CD14-positive monocyte (primary cell): ENCODE measurements around the gene SERP2. TPM values are rescaled to one million over a fixed set of nuclear protein-coding genes. Genes with fewer than 3 reads are reported as not detected.
A peak's percentile ranks its signal among the peaks of the same experiment; 100 is the strongest.

ENCODE experiments used
- DNase-seq, 3 donors: peaks; one replicate each; pipeline ENCODE4 v3.0.0-alpha.2; 2011 to 2022
- H2AFZ ChIP-seq: 2 replicates; pipeline ENCODE4 v1.6.0; 2012; ENCODE audit warnings: mild to moderate bottlenecking, low read depth, low read length, inconsistent platforms; ENCODE audit not compliant: insufficient read depth, poor library complexity, severe bottlenecking
- H3K27ac ChIP-seq, 2 donors: 1 replicate in 1 of 2; 2 replicates in 1 of 2; pipeline ENCODE4 v1.5.1; 2012 to 2013; ENCODE audit warnings: low read length in 2 of 2, control low read depth in 1 of 2, inconsistent platforms in 1 of 2, low read depth in 1 of 2, mild to moderate bottlenecking in 1 of 2
- H3K27me3 ChIP-seq, 2 donors: one replicate each; pipeline versions ENCODE4 v1.6.0 to v1.6.1; 2011 to 2013; ENCODE audit warnings: low read length in 2 of 2; ENCODE audit not compliant: control insufficient read depth in 2 of 2, insufficient read depth in 2 of 2
- H3K36me3 ChIP-seq, 2 donors: replicated peaks in 1 of 2; 1 replicate in 1 of 2; 2 replicates in 1 of 2; pipeline versions ENCODE4 v1.5.1 to v1.6.1; 2012 to 2013; ENCODE audit warnings: low read length in 2 of 2, control low read depth in 1 of 2, inconsistent platforms in 1 of 2, mild to moderate bottlenecking in 1 of 2; ENCODE audit not compliant: insufficient read depth in 2 of 2, control insufficient read depth in 1 of 2
- H3K4me1 ChIP-seq, 2 donors: 1 replicate in 1 of 2; 2 replicates in 1 of 2; pipeline versions ENCODE4 v1.5.1 to v1.6.1; 2012 to 2013; ENCODE audit warnings: low read length in 2 of 2, control low read depth in 1 of 2, inconsistent platforms in 1 of 2, mild to moderate bottlenecking in 1 of 2, moderate library complexity in 1 of 2; ENCODE audit not compliant: insufficient read depth in 2 of 2, control insufficient read depth in 1 of 2
- H3K4me2 ChIP-seq: replicated peaks from 2 replicates; pipeline ENCODE3; 2012; ENCODE audit warnings: low read length, moderate library complexity, mild to moderate bottlenecking; ENCODE audit not compliant: poor library complexity, severe bottlenecking; ENCODE audit errors: extremely low read depth
- H3K4me3 ChIP-seq, 3 experiments: fragments of 200-600 bp in 1 of 3; sonication (generic) in 1 of 3; replicated peaks in 1 of 3; 1 replicate in 2 of 3; 2 replicates in 1 of 3; pipeline ENCODE4 v1.5.1; 2011 to 2013; ENCODE audit warnings: low read length in 3 of 3, mild to moderate bottlenecking in 3 of 3, control low read depth in 2 of 3, low read depth in 2 of 3, inconsistent platforms in 1 of 3, moderate library complexity in 1 of 3
- H3K79me2 ChIP-seq: 2 replicates; pipeline ENCODE4 v1.6.0; 2012; ENCODE audit warnings: mild to moderate bottlenecking, control low read depth, inconsistent platforms, low read length, moderate library complexity; ENCODE audit not compliant: insufficient read depth
- H3K9ac ChIP-seq: 2 replicates; pipeline ENCODE4 v1.6.0; 2017; ENCODE audit warnings: low read length, mild to moderate bottlenecking; ENCODE audit not compliant: insufficient read depth, poor library complexity, severe bottlenecking
- H3K9me3 ChIP-seq, 2 donors: replicated peaks in 1 of 2; 1 replicate in 1 of 2; 2 replicates in 1 of 2; pipeline versions ENCODE4 v1.5.1 to v1.6.1; 2012 to 2013; ENCODE audit warnings: low read length in 2 of 2, control low read depth in 1 of 2; ENCODE audit not compliant: control insufficient read depth in 1 of 2, insufficient read depth in 1 of 2
- H4K20me1 ChIP-seq: 2 replicates; pipeline ENCODE4 v1.6.0; 2012; ENCODE audit warnings: mild to moderate bottlenecking, low read length, control low read depth, moderate library complexity; ENCODE audit not compliant: insufficient read depth
- H3K27ac Mint-ChIP-seq, 7 donors: one replicate each; pipeline ENCODE4 v1.8.0; 2020; ENCODE audit warnings: mild to moderate bottlenecking in 7 of 7, mixed read lengths in 7 of 7, moderate library complexity in 6 of 7, inconsistent platforms in 2 of 7
- H3K27me3 Mint-ChIP-seq, 3 donors: one replicate each; pipeline ENCODE4 v1.8.0; 2021 to 2022; ENCODE audit warnings: low read depth in 3 of 3, mild to moderate bottlenecking in 3 of 3, mixed read lengths in 3 of 3, moderate library complexity in 3 of 3, inconsistent platforms in 1 of 3
- H3K36me3 Mint-ChIP-seq, 2 donors: one replicate each; pipeline ENCODE4 v1.8.0; 2020; ENCODE audit warnings: mixed read lengths in 2 of 2, inconsistent platforms in 1 of 2, mild to moderate bottlenecking in 1 of 2
- H3K4me1 Mint-ChIP-seq: one replicate; pipeline ENCODE4 v1.8.0; 2020; ENCODE audit warnings: mild to moderate bottlenecking, mixed read lengths
- H3K4me3 Mint-ChIP-seq, 2 donors: one replicate each; pipeline ENCODE4 v1.8.0; 2020; ENCODE audit warnings: mild to moderate bottlenecking in 2 of 2, mixed read lengths in 2 of 2, moderate library complexity in 1 of 2
- H3K9me3 Mint-ChIP-seq, 7 donors: one replicate each; pipeline ENCODE4 v1.8.0; 2020 to 2022; ENCODE audit warnings: mixed read lengths in 7 of 7, mild to moderate bottlenecking in 6 of 7, moderate library complexity in 6 of 7, inconsistent platforms in 2 of 7
- WGBS: methylation state at CpG from one replicate; pipeline ENCODE4 v1.1.5; 2013; ENCODE audit warnings: missing lambda C conversion rate; ENCODE audit not compliant: insufficient coverage; 5-methylcytosine and 5-hydroxymethylcytosine counted together
- intact Hi-C, 2 donors: fragments of 100-400 bp; cut with micrococcal nuclease; formaldehyde crosslinking; loops; one replicate each; pipeline versions ENCODE4 v1.15.0 to v1.15.1; 2023
- polyA plus RNA-seq, 3 donors: library from polyadenylated mRNA; depleted of rRNA in 1 of 3; unstranded in 2 of 3; stranded (reverse) in 1 of 3; fragments of 300-500 nt in 2 of 3; fragments of >200 nt in 1 of 3; fragmentation: Illumina TruSeq in 2 of 3; gene quantifications; 1 replicate in 2 of 3; 2 replicates in 1 of 3; pipeline ENCODE4 v1.2.3, GENCODE V29; 2012 to 2021
- TF ChIP-seq, protein P1 (sequence below): fragments of 200-600 bp; IDR thresholded peaks from one replicate; pipeline ENCODE4 v1.8.0; 2022; ENCODE audit warnings: antibody characterized with exemption, mild to moderate bottlenecking

The SERP2 gene
- polyA plus RNA-seq, 3 donors: not detected

DNA sequence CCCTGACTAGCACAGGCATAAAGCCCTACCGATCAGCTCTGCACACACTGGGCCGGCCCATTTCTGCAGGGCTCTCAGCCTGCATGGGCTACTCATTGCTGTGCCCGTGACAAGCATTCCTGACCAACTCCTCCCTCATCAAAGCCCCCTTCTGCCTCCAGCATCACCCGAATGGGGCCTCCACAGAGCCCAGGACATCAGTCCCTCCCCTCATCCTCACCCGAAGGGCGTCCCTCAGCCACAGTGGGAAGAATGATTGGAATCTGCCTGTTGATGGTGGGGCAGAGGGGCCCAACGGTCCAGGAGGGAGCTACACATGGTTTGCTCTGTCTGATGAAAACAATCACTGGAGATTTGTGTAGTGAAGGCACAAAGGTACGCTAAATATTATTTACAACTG, 43.8 kb downstream of the SERP2 start:
- Histone ChIP-seq H2AFZ (no peak overlapping the region), H3K79me2 (no peaks in the 10 kb centered on the region), H3K36me3 (no peaks in the 10 kb centered on the region), H4K20me1 (no peaks in the 10 kb centered on the region), H3K4me3 (no peak overlapping the region), H3K27me3 (no peaks in the 10 kb centered on the region), H3K27ac (no peak overlapping the region), H3K9me3 (no peaks in the 10 kb centered on the region), H3K9ac (no peak overlapping the region), H3K4me1 (peaks cover 11 to 12% of the 10 kb centered on the region in 2 donors), H3K4me2 (no peak overlapping the region)
- no peak for DNase-seq
- Mint-ChIP-seq H3K4me1 (peaks cover 27% of the 10 kb centered on the region), H3K4me3 (no peak overlapping the region), H3K9me3 (peaks cover 0 to 6% (median 3%) of the 10 kb centered on the region in 7 donors), H3K27me3 (peaks cover 0 to 2% (median 2%) of the 10 kb centered on the region in 3 donors), H3K36me3 (no peaks in the 10 kb centered on the region), H3K27ac (peak overlapping the region in 1 of 7 donors; percentile 27)
- TF ChIP-seq, protein P1, sequence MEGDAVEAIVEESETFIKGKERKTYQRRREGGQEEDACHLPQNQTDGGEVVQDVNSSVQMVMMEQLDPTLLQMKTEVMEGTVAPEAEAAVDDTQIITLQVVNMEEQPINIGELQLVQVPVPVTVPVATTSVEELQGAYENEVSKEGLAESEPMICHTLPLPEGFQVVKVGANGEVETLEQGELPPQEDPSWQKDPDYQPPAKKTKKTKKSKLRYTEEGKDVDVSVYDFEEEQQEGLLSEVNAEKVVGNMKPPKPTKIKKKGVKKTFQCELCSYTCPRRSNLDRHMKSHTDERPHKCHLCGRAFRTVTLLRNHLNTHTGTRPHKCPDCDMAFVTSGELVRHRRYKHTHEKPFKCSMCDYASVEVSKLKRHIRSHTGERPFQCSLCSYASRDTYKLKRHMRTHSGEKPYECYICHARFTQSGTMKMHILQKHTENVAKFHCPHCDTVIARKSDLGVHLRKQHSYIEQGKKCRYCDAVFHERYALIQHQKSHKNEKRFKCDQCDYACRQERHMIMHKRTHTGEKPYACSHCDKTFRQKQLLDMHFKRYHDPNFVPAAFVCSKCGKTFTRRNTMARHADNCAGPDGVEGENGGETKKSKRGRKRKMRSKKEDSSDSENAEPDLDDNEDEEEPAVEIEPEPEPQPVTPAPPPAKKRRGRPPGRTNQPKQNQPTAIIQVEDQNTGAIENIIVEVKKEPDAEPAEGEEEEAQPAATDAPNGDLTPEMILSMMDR: no peak
- intact Hi-C loops: no loop called here
- 70% methylated on average over 5 of the region's 8 CpGs for WGBS

DNA sequence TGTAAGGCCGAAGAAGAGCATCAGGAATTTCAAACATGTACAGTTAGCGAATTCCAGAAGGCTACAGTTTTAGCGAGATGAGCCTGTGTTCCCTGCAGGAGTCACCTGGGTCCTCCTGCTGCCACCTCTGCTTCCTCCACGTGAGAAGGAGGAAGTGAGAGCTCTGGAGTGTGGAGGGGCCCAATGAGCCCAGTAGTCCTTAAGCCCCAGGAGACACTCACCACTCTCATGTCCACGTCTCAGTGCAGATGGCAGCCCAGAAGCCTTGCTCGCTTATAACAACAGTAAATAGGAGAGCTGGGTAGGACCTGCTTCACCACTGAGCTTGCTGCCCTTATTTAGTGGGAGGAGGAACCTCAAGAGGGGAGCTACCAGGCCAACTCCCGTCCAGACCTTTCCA, 44.3 kb downstream of the SERP2 start:
- H3K36me3 ChIP-seq: no peaks in the 10 kb centered on the region
- H3K4me3 ChIP-seq: no peak overlapping the region
- WGBS: 100% methylated on average over 3 of the region's 7 CpGs
- H3K79me2 ChIP-seq: no peaks in the 10 kb centered on the region
- Mint-ChIP-seq H3K27ac (peak overlapping the region in 1 of 7 donors; percentile 27), H3K36me3 (no peaks in the 10 kb centered on the region), H3K9me3 (peaks cover 0 to 6% (median 3%) of the 10 kb centered on the region in 7 donors), H3K27me3 (peaks cover 0 to 4% (median 2%) of the 10 kb centered on the region in 3 donors), H3K4me3 (no peak overlapping the region), H3K4me1 (peaks cover 23% of the 10 kb centered on the region)
- TF ChIP-seq, protein P1: no peak
- no peaks in the 10 kb centered on the region for H3K27me3 ChIP-seq
- H3K4me1 ChIP-seq: peaks cover 9 to 12% of the 10 kb centered on the region in 2 donors
- no peak for DNase-seq
- no peak overlapping the region for H3K27ac ChIP-seq
- no peaks in the 10 kb centered on the region for H3K9me3 ChIP-seq
- H3K4me2 ChIP-seq: no peak overlapping the region
- intact Hi-C loops: no loop called here
- no peaks in the 10 kb centered on the region for H4K20me1 ChIP-seq
- no peak overlapping the region for H3K9ac ChIP-seq
- no peak overlapping the region for H2AFZ ChIP-seq
